Kidney (tissue), 14 donors: Measurements from ENCODE around the gene LRRC49. TPM values are rescaled to one million over a fixed set of nuclear protein-coding genes. Genes with fewer than 3 reads are reported as not detected.
"Not testable (repeated sequence)": the region's sequence is repeated elsewhere in the genome, so short reads cannot be mapped to it uniquely, and the experiment has no call there.

Experiments
- DNase-seq, 5 donors: peaks; one replicate each; pipeline ENCODE4 v3.0.0-alpha.2; 2013 to 2020
- FAIRE-seq: peaks from 2 replicates; lab custom pipeline; 2012; peaks lifted over from hg19 to GRCh38; lab: Jason Lieb, UNC
- H3K27ac ChIP-seq, 2 donors: one replicate each; pipeline ENCODE4 v1.7.0; 2013; ENCODE audit warnings: low read depth in 2 of 2, low read length in 2 of 2, inconsistent platforms in 1 of 2
- H3K27me3 ChIP-seq: one replicate; pipeline ENCODE4 v1.7.1; 2013; ENCODE audit warnings: low read length, inconsistent platforms; ENCODE audit not compliant: control insufficient read depth, insufficient read depth
- H3K36me3 ChIP-seq, 3 donors: one replicate each; pipeline versions ENCODE4 v1.7.0 to v1.7.1; 2013; ENCODE audit warnings: low read length in 3 of 3, control low read depth in 1 of 3, inconsistent platforms in 1 of 3; ENCODE audit not compliant: insufficient read depth in 3 of 3, control insufficient read depth in 2 of 3
- H3K4me1 ChIP-seq, 3 donors: one replicate each; pipeline versions ENCODE4 v1.7.0 to v1.7.1; 2013; ENCODE audit warnings: low read length in 3 of 3, inconsistent platforms in 1 of 3, low read depth in 1 of 3; ENCODE audit not compliant: control insufficient read depth in 2 of 3, insufficient read depth in 2 of 3
- H3K4me3 ChIP-seq, 3 donors: one replicate each; pipeline versions ENCODE4 v1.7.0 to v1.8.1; 2013; ENCODE audit warnings: low read length in 3 of 3, control low read depth in 1 of 3, inconsistent platforms in 1 of 3
- H3K9ac ChIP-seq, 3 donors: one replicate each; pipeline versions ENCODE4 v1.7.0 to v1.7.1; 2013; ENCODE audit warnings: low read length in 3 of 3, control low read depth in 1 of 3, inconsistent platforms in 1 of 3
- H3K9me3 ChIP-seq, 3 donors: one replicate each; pipeline versions ENCODE4 v1.7.0 to v1.7.1; 2013; ENCODE audit warnings: low read length in 3 of 3, control low read depth in 1 of 3, inconsistent platforms in 1 of 3; ENCODE audit not compliant: control insufficient read depth in 2 of 3, insufficient read depth in 1 of 3
- CTCF ChIP-seq: IDR thresholded peaks from 3 replicates; pipeline ENCODE4 v1.5.1; 2012; ENCODE audit warnings: mild to moderate bottlenecking, moderate library complexity, borderline replicate concordance; ENCODE audit not compliant: insufficient read depth; ENCODE audit errors: extremely low read depth
- intact Hi-C: fragments of 100-400 bp; cut with DNase I; formaldehyde crosslinking; loops from one replicate; pipeline ENCODE4 v1.11.1; 2022
- polyA plus RNA-seq: library from polyadenylated mRNA; stranded (reverse); fragments of 350-450 nt; fragmentation: Illumina TruSeq; extraction: RNeasy Lipid Tissue Mini Kit (QIAGEN cat#74804); gene quantifications from one replicate; pipeline ENCODE4 v1.2.3, GENCODE V29; 2014; ENCODE audit warnings: low read depth, low replicate concordance; ENCODE audit not compliant: insufficient read depth
- total RNA-seq: library from RNA; stranded (reverse); fragmentation: NEBNext Ultra II Directional; extraction: Animal tissue kit (Norgen Biotek cat#: 25700); gene quantifications from one replicate; pipeline ENCODE4 v1.2.1, GENCODE V29; 2021
- donor health status: control.
- donor health status: control.
- donor health status: control.
- donor health status: control.
- donor health status: control.
- donor health status: DM: yes; HTN: yes; CAD: no.
- donor health status: Normal renal cell carcinoma (clear cell type).

The LRRC49 gene
- total and polyA plus RNA-seq, 2 donors from 2014 or later = 13.2 to 14.2 TPM

DNA sequence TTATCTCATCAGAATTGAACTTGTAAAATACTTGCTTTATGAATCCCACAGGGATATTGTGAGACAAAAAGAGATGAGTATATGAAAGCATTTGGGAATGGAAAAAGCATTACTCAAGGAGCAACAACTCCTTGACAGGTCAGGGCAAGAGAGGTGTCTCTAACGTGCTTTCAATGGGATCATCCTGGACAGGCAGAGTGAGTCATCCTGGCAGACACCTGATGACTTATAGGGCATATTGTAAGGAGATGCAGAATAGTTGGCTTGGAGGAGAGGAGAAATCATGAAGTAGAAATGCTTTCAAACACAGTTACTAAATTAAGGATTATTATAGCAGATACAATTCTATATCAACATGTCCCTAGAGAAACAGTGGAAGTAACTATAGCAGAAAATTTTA is 150.7 kb downstream of the LRRC49 start:
- H3K9me3 ChIP-seq = no peaks in the 10 kb centered on the region
- H3K27me3 ChIP-seq = no peaks in the 10 kb centered on the region
- H3K4me3 ChIP-seq = no peak overlapping the region
- no peaks in the 10 kb centered on the region for H3K4me1 ChIP-seq
- no peak overlapping the region for H3K9ac ChIP-seq
- no peak for TF ChIP-seq CTCF
- DNase-seq (no peak), FAIRE-seq (no peak)
- intact Hi-C loops = no loop called here
- no peaks in the 10 kb centered on the region for H3K36me3 ChIP-seq
- H3K27ac ChIP-seq = no peak overlapping the region

DNA sequence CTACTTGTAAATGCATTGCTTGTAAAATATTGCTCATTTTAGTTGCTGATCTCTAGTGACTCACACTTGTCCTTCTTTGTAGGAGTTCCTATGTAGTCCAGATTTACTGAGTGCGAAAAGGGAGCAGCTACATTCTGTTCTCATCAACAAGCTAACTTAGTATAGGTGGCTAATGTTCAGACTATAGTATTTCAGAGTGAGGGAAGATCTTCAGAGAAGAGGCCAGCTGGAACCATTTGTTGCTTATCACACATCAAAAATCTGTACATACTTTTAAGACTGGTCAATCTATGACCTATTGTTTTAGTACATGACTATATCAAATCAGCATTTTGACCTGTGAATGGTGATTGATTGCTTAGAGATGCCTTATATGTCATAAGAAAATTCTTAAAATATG is 151.4 kb downstream of the LRRC49 start:
- H3K27ac ChIP-seq = no peak overlapping the region
- H3K9me3 ChIP-seq = no peaks in the 10 kb centered on the region
- H3K4me3 ChIP-seq = no peak overlapping the region
- intact Hi-C loops = no loop called here
- no peaks in the 10 kb centered on the region for H3K36me3 ChIP-seq
- FAIRE-seq = no peak
- no peak for TF ChIP-seq CTCF
- DNase-seq = no peak
- no peaks in the 10 kb centered on the region for H3K27me3 ChIP-seq
- H3K9ac ChIP-seq = no peak overlapping the region
- H3K4me1 ChIP-seq = no peaks in the 10 kb centered on the region

DNA sequence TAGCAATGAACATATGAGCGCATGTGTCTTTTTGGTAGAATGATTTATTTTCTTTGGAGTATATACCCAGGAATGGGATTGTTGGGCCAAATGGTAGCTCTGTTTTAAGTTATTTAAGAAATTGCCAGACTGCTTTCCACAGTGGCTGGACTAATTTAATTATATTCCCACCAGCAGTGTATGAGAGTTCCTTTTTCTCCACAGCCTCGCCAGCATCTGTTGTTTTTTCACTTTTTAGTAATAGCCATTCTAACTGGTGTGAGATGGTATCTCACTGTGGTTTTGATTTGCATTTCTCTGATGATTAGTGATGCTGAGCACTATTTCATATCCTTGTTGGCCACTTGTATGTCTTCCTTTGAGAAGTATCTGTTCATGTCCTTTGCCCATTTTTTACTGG is 153.5 kb downstream of the LRRC49 start:
- DNase-seq, H3K4me1 ChIP-seq, FAIRE-seq, H3K9me3 ChIP-seq, H3K9ac ChIP-seq, H3K27me3 ChIP-seq, H3K36me3 ChIP-seq, H3K4me3 ChIP-seq, H3K27ac ChIP-seq, intact Hi-C loops: not testable (repeated sequence)

DNA sequence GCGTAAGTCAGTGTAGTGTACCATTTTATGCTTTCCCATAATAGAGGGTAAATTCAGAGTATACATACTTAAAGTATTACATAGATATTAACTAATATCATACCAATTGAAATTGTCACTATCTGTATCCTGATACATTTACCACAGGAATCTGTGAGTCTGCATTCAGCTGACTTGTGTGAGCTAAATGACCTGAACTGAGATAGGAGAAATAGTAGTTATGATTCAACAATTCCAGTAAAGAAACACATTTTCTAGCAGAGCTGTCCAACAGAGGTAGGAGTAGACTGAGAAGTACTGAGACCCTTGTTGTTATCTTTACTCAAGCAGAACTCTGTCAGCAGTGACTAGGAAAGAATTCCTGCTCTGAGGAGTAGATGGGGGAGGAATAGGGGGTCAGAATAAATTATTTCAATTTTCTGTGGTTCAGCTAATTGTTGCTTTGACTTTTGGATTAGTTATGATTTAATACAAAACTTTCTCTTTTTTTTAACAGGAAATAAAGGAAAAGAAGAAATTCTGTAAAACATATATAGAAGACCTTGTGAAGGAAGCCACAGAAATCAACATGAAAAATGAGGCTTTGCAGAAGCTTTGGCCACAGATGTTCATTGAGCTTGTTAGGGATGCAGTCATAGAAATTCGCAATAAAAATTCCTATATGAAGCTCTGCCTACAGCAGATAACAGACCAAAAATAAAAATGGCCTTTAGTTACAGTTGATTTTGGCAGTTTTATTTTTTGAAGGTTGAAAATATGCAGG is 156.5 kb downstream of the LRRC49 start:
- Histone ChIP-seq H3K9me3 (no peaks in the 10 kb centered on the region), H3K27me3 (no peaks in the 10 kb centered on the region), H3K4me3 (no peak overlapping the region), H3K4me1 (no peaks in the 10 kb centered on the region), H3K9ac (no peak overlapping the region), H3K27ac (no peak overlapping the region), H3K36me3 (no peaks in the 10 kb centered on the region)
- intact Hi-C loops = no loop called here
- DNase-seq (peak in 2 of 5 donors; percentile 23 to 28), FAIRE-seq (no peak)
- no peak for TF ChIP-seq CTCF
